ENCODE results near the gene DHRS13. TPM values are rescaled to one million over a fixed set of nuclear protein-coding genes. Genes with fewer than 3 reads are reported as not detected.

DHRS13 gene
- total and polyA plus RNA-seq, 10 of the 15 experiments (the other 5 are each of a cell fraction or from before 2014, with no cell fraction given): 0.18 to 55.2 (median 31.3) TPM; not detected in 1

GRCh38 chr17:28887871-28888471 lies 14.9 kb downstream of the DHRS13 start (continued):
- TF ChIP-seq SREBF1 (IDR thresholded peaks at IDR 0.05; ENCODE audit: low read length) (no peak), EED (IDR thresholded peaks at IDR 0.05; ENCODE audit: low read depth) (peak; percentile 39; the same call in 1 of the 2 replicates), RBBP5 (conservative IDR thresholded peaks at IDR 0.05) (no peak), TARDBP (IDR thresholded peaks at IDR 0.05; ENCODE audit: borderline replicate concordance) (no peak), NRF1 (conservative IDR thresholded peaks at IDR 0.05; ENCODE audit: low read depth, low read length) (no peak), IKZF1 (conservative IDR thresholded peaks at IDR 0.05) (peak; percentile 63), NBN (IDR thresholded peaks at IDR 0.05) (0 out of 2 replicates have a peak, but pooled peaks have one; percentile 23), HDGF (IDR thresholded peaks at IDR 0.05) (0 out of 2 replicates have a peak, but pooled peaks have one; percentile 33)
- TF ChIP-seq, protein P1, sequence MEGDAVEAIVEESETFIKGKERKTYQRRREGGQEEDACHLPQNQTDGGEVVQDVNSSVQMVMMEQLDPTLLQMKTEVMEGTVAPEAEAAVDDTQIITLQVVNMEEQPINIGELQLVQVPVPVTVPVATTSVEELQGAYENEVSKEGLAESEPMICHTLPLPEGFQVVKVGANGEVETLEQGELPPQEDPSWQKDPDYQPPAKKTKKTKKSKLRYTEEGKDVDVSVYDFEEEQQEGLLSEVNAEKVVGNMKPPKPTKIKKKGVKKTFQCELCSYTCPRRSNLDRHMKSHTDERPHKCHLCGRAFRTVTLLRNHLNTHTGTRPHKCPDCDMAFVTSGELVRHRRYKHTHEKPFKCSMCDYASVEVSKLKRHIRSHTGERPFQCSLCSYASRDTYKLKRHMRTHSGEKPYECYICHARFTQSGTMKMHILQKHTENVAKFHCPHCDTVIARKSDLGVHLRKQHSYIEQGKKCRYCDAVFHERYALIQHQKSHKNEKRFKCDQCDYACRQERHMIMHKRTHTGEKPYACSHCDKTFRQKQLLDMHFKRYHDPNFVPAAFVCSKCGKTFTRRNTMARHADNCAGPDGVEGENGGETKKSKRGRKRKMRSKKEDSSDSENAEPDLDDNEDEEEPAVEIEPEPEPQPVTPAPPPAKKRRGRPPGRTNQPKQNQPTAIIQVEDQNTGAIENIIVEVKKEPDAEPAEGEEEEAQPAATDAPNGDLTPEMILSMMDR (IDR thresholded peaks at IDR 0.05 in 2 of 3, conservative IDR thresholded peaks at IDR 0.05 in 1 of 3; ENCODE audit: control insufficient read depth in 2 of 3, extremely low read depth in 1 of 3, insufficient read depth in 1 of 3, low read depth in 3 of 3, low read length in 3 of 3): no peak

GRCh38 chr17:28885951-28886350 lies 16.9 kb downstream of the DHRS13 start:
- Histone ChIP-seq H3K27ac (ENCODE audit: control insufficient read depth, insufficient read depth) (no peak overlapping the region), H3K4me2 (ENCODE audit: control insufficient read depth, insufficient read depth) (no peak overlapping the region), H3K9ac (ENCODE audit: control insufficient read depth, insufficient read depth, low read length) (no peak overlapping the region), H3K4me1 (ENCODE audit: control insufficient read depth, insufficient read depth, low read length) (peaks cover 26% of the 10 kb centered on the region), H3K9me3 (replicated peaks; ENCODE audit: control insufficient read depth, insufficient read depth, low read length) (no peaks in the 10 kb centered on the region), H3K79me2 (ENCODE audit: control insufficient read depth, insufficient read depth, low read length) (no peaks in the 10 kb centered on the region), H3K36me3 (ENCODE audit: control insufficient read depth in 2 of 2, insufficient read depth in 2 of 2, low read length in 1 of 2) (peaks cover 9 to 21% of the 10 kb centered on the region in 2 experiments; a peak in 3 of 4 replicates), H2AFZ (ENCODE audit: control insufficient read depth, low read depth, low read length) (no peak overlapping the region), H3K4me3 (no peak overlapping the region), H4K20me1 (ENCODE audit: control insufficient read depth, insufficient read depth) (no peaks in the 10 kb centered on the region; the same call in 1 of the 2 replicates), H3K27me3 (replicated peaks in 1 of 2; ENCODE audit: control insufficient read depth in 2 of 2, insufficient read depth in 2 of 2, low read length in 1 of 2) (no peaks in the 10 kb centered on the region)
- intact Hi-C loops (cut with micrococcal nuclease; ENCODE audit: unreplicated experiment) (no loop called here), in situ Hi-C loops (cut with MboI) (loop anchor here (25.0 kb wide), 1 partner anchor 1399 kb away; no protein-coding TSS in a partner anchor)
- ChIA-PET RAD21 (ENCODE audit: unreplicated experiment) (interaction anchor here (0.8 kb wide), 1 partner anchor 15 kb away, joined by 3 read pairs; no protein-coding TSS in a partner anchor), CTCF (interaction anchor here (0.8 to 1.3 kb wide), 2 partner anchors 15 to 16 kb away, joined by 5 to 6 read pairs; no protein-coding TSS in a partner anchor), SMC1A (ENCODE audit: uncharacterized antibody, unreplicated experiment) (no interaction called here), POLR2A (no interaction called here)
- WGBS (ENCODE audit: insufficient coverage, insufficient replicate concordance, low lambda C conversion rate, missing lambda C conversion rate): 75% methylated on average over 10 of the region's 10 CpGs
- ATAC-seq: no peak
- no peak for FAIRE-seq
- BruUV-seq (replicated peaks): no TSS peak
- DNase-seq (ENCODE audit: low read depth, low spot score): no peak
- TF ChIP-seq, protein P2, sequence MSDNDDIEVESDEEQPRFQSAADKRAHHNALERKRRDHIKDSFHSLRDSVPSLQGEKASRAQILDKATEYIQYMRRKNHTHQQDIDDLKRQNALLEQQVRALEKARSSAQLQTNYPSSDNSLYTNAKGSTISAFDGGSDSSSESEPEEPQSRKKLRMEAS (IDR thresholded peaks at IDR 0.05; ENCODE audit: low read depth, low read length): no peak
- TF ChIP-seq PRDM15 (CRISPR knock-in tag; IDR thresholded peaks at IDR 0.05) (no peak), IRF5 (IDR thresholded peaks at IDR 0.05; ENCODE audit: borderline replicate concordance) (no peak), CBX3 (IDR thresholded peaks at IDR 0.05; ENCODE audit: borderline replicate concordance, low read depth) (no peak), YY1 (IDR thresholded peaks at IDR 0.05; ENCODE audit: low read depth, low read length) (no peak), ASH2L (IDR thresholded peaks at IDR 0.05; ENCODE audit: borderline replicate concordance, low read depth) (no peak), PAX8 (IDR thresholded peaks at IDR 0.05) (no peak)

All from GM12878 (cell line).